CD1c-positive myeloid dendritic cell (primary cell): ENCODE data around the gene TRIM14.
"Not testable (repeated sequence)": the region's sequence is repeated elsewhere in the genome, so short reads cannot be mapped to it uniquely, and the experiment has no call there.

ENCODE experiments used
- DNase-seq: peaks from one replicate; pipeline ENCODE4 v3.0.0-alpha.2; 2016; ENCODE audit errors: extremely low spot score

The TRIM14 gene

GRCh38 chr9:98108531-98109031 is 10.4 kb downstream of the TRIM14 start:
- peak; percentile 70 for DNase-seq

GRCh38 chr9:98107926-98108325 is 11.1 kb downstream of the TRIM14 start:
- DNase-seq: peak; percentile 50

GRCh38 chr9:98105006-98105405 is 14.0 kb downstream of the TRIM14 start:
- DNase-seq: no peak

- DNase-seq: peak; percentile 25
Observed at GRCh38 chr9:98104445-98104881, 14.6 kb downstream of the TRIM14 start.

GRCh38 chr9:98101868-98102273 is 17.2 kb downstream of the TRIM14 start:
- peak; percentile 70 for DNase-seq

- no peak for DNase-seq
Observed at GRCh38 chr9:98101416-98101815, 17.6 kb downstream of the TRIM14 start.

- no peak for DNase-seq
Observed at GRCh38 chr9:98100456-98100855, 18.6 kb downstream of the TRIM14 start.

- DNase-seq: no peak
Observed at GRCh38 chr9:98099898-98100297, 19.1 kb downstream of the TRIM14 start.

GRCh38 chr9:98099346-98099745 is 19.7 kb downstream of the TRIM14 start:
- no peak for DNase-seq

GRCh38 chr9:98097836-98098235 is 21.2 kb downstream of the TRIM14 start:
- DNase-seq: no peak

- DNase-seq: no peak
Observed at GRCh38 chr9:98096091-98096490, 22.9 kb downstream of the TRIM14 start.

GRCh38 chr9:98095401-98095800 is 23.6 kb downstream of the TRIM14 start:
- no peak for DNase-seq

GRCh38 chr9:98094851-98095250 is 24.2 kb downstream of the TRIM14 start:
- DNase-seq: no peak

- no peak for DNase-seq
Observed at GRCh38 chr9:98094316-98094715, 24.7 kb downstream of the TRIM14 start.

GRCh38 chr9:98092613-98092931 is 26.4 kb downstream of the TRIM14 start:
- DNase-seq: no peak

- no peak for DNase-seq
Observed at GRCh38 chr9:98091735-98092612, 27.0 kb downstream of the TRIM14 start.

GRCh38 chr9:98090674-98091073 is 28.3 kb downstream of the TRIM14 start:
- DNase-seq: not testable (repeated sequence)

GRCh38 chr9:98087420-98088354 is 31.3 kb downstream of the TRIM14 start:
- DNase-seq: peak; percentile 64

GRCh38 chr9:98086461-98086860 is 32.6 kb downstream of the TRIM14 start:
- no peak for DNase-seq

GRCh38 chr9:98085944-98086343 is 33.1 kb downstream of the TRIM14 start:
- no peak for DNase-seq

GRCh38 chr9:98085058-98085457 is 34.0 kb downstream of the TRIM14 start:
- DNase-seq: no peak

GRCh38 chr9:98084396-98084795 is 34.6 kb downstream of the TRIM14 start:
- no peak for DNase-seq
